Activated naive CD4-positive, alpha-beta T cell treated with anti-CD3 and anti-CD28 coated beads for 36 hours (primary cell): ENCODE data around the gene TRIM29. TPM values are rescaled to one million over a fixed set of nuclear protein-coding genes. Genes with fewer than 3 reads are reported as not detected.

Source experiments
- CTCF ChIA-PET: fragments of 350-600 bp; sonication (Branson Sonifier 250); formaldehyde crosslinking; loops from one replicate; lab custom pipeline; 2021; ENCODE audit warnings: antibody characterized with exemption; lab: Charles Lee
- DNase-seq: peaks from one replicate; pipeline ENCODE4 v3.0.0-alpha.2; 2020
- H3K27ac Mint-ChIP-seq: one replicate; pipeline ENCODE4 v1.8.0; 2021; ENCODE audit warnings: mild to moderate bottlenecking, mixed read lengths
- H3K27me3 Mint-ChIP-seq: one replicate; pipeline ENCODE4 v1.8.0; 2021; ENCODE audit warnings: low read depth, mixed read lengths
- H3K36me3 Mint-ChIP-seq: one replicate; pipeline ENCODE4 v1.8.0; 2021; ENCODE audit warnings: low read depth, mixed read lengths
- H3K4me1 Mint-ChIP-seq: one replicate; pipeline ENCODE4 v1.8.0; 2021; ENCODE audit warnings: low read depth, mixed read lengths
- H3K4me3 Mint-ChIP-seq: one replicate; pipeline ENCODE4 v1.8.0; 2021; ENCODE audit warnings: mild to moderate bottlenecking, moderate library complexity, mixed read lengths
- H3K9me3 Mint-ChIP-seq: one replicate; pipeline ENCODE4 v1.8.0; 2021; ENCODE audit warnings: mixed read lengths
- intact Hi-C: fragments of 100-400 bp; cut with micrococcal nuclease; formaldehyde crosslinking; loops from one replicate; pipeline ENCODE4 v1.15.1; 2023
- total RNA-seq, 2 experiments: library from RNA; stranded (reverse); gene quantifications; one replicate each; pipeline ENCODE4 v1.2.3, GENCODE V29; 2021

The TRIM29 gene
- total RNA-seq, 2 experiments from 2014 or later: not detected

- CTCF ChIA-PET: interaction anchor here (0.6 to 4.9 kb wide), 10 partner anchors 9 to 89 kb away, joined by 3 to 47 read pairs (median 4); no protein-coding TSS in a partner anchor
- Mint-ChIP-seq H3K27me3 (peaks cover 62% of the 10 kb centered on the region), H3K4me3 (peak overlapping the region; percentile 56), H3K36me3 (no peaks in the 10 kb centered on the region), H3K27ac (no peak overlapping the region), H3K9me3 (peaks cover 5% of the 10 kb centered on the region), H3K4me1 (peaks cover 4% of the 10 kb centered on the region)
- peak; percentile 60 for DNase-seq
- intact Hi-C loops: loop anchor here (2.0 kb wide), 2 partner anchors 496 to 688 kb away; no protein-coding TSS in a partner anchor
These were observed 31.2 kb upstream of the TRIM29 start for GRCh38 chr11:120168960-120169681.

GRCh38 chr11:120168108-120168959 is 30.4 kb upstream of the TRIM29 start:
- intact Hi-C loops: loop anchor here (2.0 kb wide), 2 partner anchors 496 to 688 kb away; no protein-coding TSS in a partner anchor
- H3K36me3 Mint-ChIP-seq: no peaks in the 10 kb centered on the region
- H3K4me3 Mint-ChIP-seq: peak overlapping the region; percentile 56
- peaks cover 4% of the 10 kb centered on the region for H3K4me1 Mint-ChIP-seq
- peaks cover 64% of the 10 kb centered on the region for H3K27me3 Mint-ChIP-seq
- no peak for DNase-seq
- peaks cover 5% of the 10 kb centered on the region for H3K9me3 Mint-ChIP-seq
- H3K27ac Mint-ChIP-seq: no peak overlapping the region
- CTCF ChIA-PET: interaction anchor here (0.8 to 1.9 kb wide), 7 partner anchors 10 to 90 kb away, joined by 3 to 8 read pairs (median 4); no protein-coding TSS in a partner anchor

GRCh38 chr11:120167659-120168058 is 29.7 kb upstream of the TRIM29 start:
- no peaks in the 10 kb centered on the region for H3K36me3 Mint-ChIP-seq
- CTCF ChIA-PET: interaction anchor here (1.1 to 1.9 kb wide), 3 partner anchors 60 to 90 kb away, joined by 4 to 6 read pairs (median 4); no protein-coding TSS in a partner anchor
- intact Hi-C loops: loop anchor here (2.0 kb wide), 2 partner anchors 495 to 687 kb away; no protein-coding TSS in a partner anchor
- no peak overlapping the region for H3K27ac Mint-ChIP-seq
- no peak for DNase-seq
- peaks cover 4% of the 10 kb centered on the region for H3K4me1 Mint-ChIP-seq
- H3K9me3 Mint-ChIP-seq: peaks cover 5% of the 10 kb centered on the region
- H3K4me3 Mint-ChIP-seq: no peak overlapping the region
- H3K27me3 Mint-ChIP-seq: peaks cover 61% of the 10 kb centered on the region

GRCh38 chr11:120160436-120160835 is 22.5 kb upstream of the TRIM29 start:
- no peaks in the 10 kb centered on the region for H3K36me3 Mint-ChIP-seq
- no peak for DNase-seq
- no peaks in the 10 kb centered on the region for H3K4me1 Mint-ChIP-seq
- H3K4me3 Mint-ChIP-seq: no peak overlapping the region
- CTCF ChIA-PET: no interaction called here
- no peak overlapping the region for H3K27ac Mint-ChIP-seq
- H3K9me3 Mint-ChIP-seq: peaks cover 4% of the 10 kb centered on the region
- intact Hi-C loops: no loop called here
- peaks cover 23% of the 10 kb centered on the region for H3K27me3 Mint-ChIP-seq

- Mint-ChIP-seq H3K27me3 (peaks cover 29% of the 10 kb centered on the region), H3K36me3 (no peaks in the 10 kb centered on the region), H3K9me3 (no peaks in the 10 kb centered on the region), H3K27ac (no peak overlapping the region), H3K4me3 (no peak overlapping the region), H3K4me1 (no peaks in the 10 kb centered on the region)
- DNase-seq: no peak
- intact Hi-C loops: no loop called here
- CTCF ChIA-PET: no interaction called here
These were observed 15.3 kb upstream of the TRIM29 start for GRCh38 chr11:120153221-120153620.

- Mint-ChIP-seq H3K9me3 (no peaks in the 10 kb centered on the region), H3K27me3 (peaks cover 24% of the 10 kb centered on the region), H3K27ac (no peak overlapping the region), H3K4me1 (no peaks in the 10 kb centered on the region), H3K36me3 (no peaks in the 10 kb centered on the region), H3K4me3 (no peak overlapping the region)
- intact Hi-C loops: no loop called here
- CTCF ChIA-PET: no interaction called here
- DNase-seq: no peak
These were observed 13.6 kb upstream of the TRIM29 start for GRCh38 chr11:120151536-120151935.

GRCh38 chr11:120149246-120149645 is 11.3 kb upstream of the TRIM29 start:
- Mint-ChIP-seq H3K27ac (no peak overlapping the region), H3K4me3 (no peak overlapping the region), H3K36me3 (no peaks in the 10 kb centered on the region), H3K4me1 (no peaks in the 10 kb centered on the region), H3K9me3 (no peaks in the 10 kb centered on the region), H3K27me3 (peaks cover 27% of the 10 kb centered on the region)
- intact Hi-C loops: no loop called here
- no peak for DNase-seq
- CTCF ChIA-PET: no interaction called here

GRCh38 chr11:120147950-120148270 is 10.0 kb upstream of the TRIM29 start:
- intact Hi-C loops: no loop called here
- no peaks in the 10 kb centered on the region for H3K4me1 Mint-ChIP-seq
- H3K27ac Mint-ChIP-seq: no peak overlapping the region
- H3K9me3 Mint-ChIP-seq: no peaks in the 10 kb centered on the region
- no peaks in the 10 kb centered on the region for H3K36me3 Mint-ChIP-seq
- no peak overlapping the region for H3K4me3 Mint-ChIP-seq
- peaks cover 25% of the 10 kb centered on the region for H3K27me3 Mint-ChIP-seq
- CTCF ChIA-PET: no interaction called here
- no peak for DNase-seq

- DNase-seq: no peak
- no peaks in the 10 kb centered on the region for H3K36me3 Mint-ChIP-seq
- H3K27me3 Mint-ChIP-seq: peaks cover 25% of the 10 kb centered on the region
- H3K27ac Mint-ChIP-seq: no peak overlapping the region
- no peak overlapping the region for H3K4me3 Mint-ChIP-seq
- intact Hi-C loops: no loop called here
- no peaks in the 10 kb centered on the region for H3K4me1 Mint-ChIP-seq
- H3K9me3 Mint-ChIP-seq: no peaks in the 10 kb centered on the region
- CTCF ChIA-PET: no interaction called here
These were observed 9.4 kb upstream of the TRIM29 start for GRCh38 chr11:120147094-120147949.

GRCh38 chr11:120146413-120147093 is 8.6 kb upstream of the TRIM29 start:
- CTCF ChIA-PET: no interaction called here
- Mint-ChIP-seq H3K9me3 (no peaks in the 10 kb centered on the region), H3K36me3 (no peaks in the 10 kb centered on the region), H3K4me1 (no peaks in the 10 kb centered on the region), H3K27ac (no peak overlapping the region), H3K4me3 (no peak overlapping the region), H3K27me3 (peaks cover 23% of the 10 kb centered on the region)
- intact Hi-C loops: no loop called here
- no peak for DNase-seq

- Mint-ChIP-seq H3K4me1 (no peaks in the 10 kb centered on the region), H3K4me3 (no peak overlapping the region), H3K36me3 (no peaks in the 10 kb centered on the region), H3K27ac (no peak overlapping the region), H3K9me3 (no peaks in the 10 kb centered on the region), H3K27me3 (peaks cover 20% of the 10 kb centered on the region)
- CTCF ChIA-PET: no interaction called here
- intact Hi-C loops: no loop called here
- no peak for DNase-seq
These were observed 6.6 kb upstream of the TRIM29 start for GRCh38 chr11:120144501-120144900.
